Neutrophil (primary cell): ENCODE results near the gene C1orf174.

ENCODE experiments used
- H3K27ac ChIP-seq: fragments of 200-600 bp; sonication (generic); 2 replicates; pipeline ENCODE4 v1.5.1; 2016; ENCODE audit warnings: mild to moderate bottlenecking, moderate library complexity
- H3K27me3 ChIP-seq: fragments of 200-600 bp; sonication (generic); 2 replicates; pipeline ENCODE4 v1.6.0; 2016; ENCODE audit warnings: mild to moderate bottlenecking
- H3K36me3 ChIP-seq: fragments of 200-600 bp; sonication (generic); 2 replicates; pipeline ENCODE4 v1.5.1; 2017
- H3K4me1 ChIP-seq, 2 experiments: fragments of 200-600 bp in 1 of 2; sonication (generic) in 1 of 2; 1 replicate in 1 of 2; 2 replicates in 1 of 2; pipeline versions ENCODE4 v1.5.1 to v1.6.1; 2013 to 2016; ENCODE audit warnings: low read depth in 1 of 2, low read length in 1 of 2, mild to moderate bottlenecking in 1 of 2, moderate library complexity in 1 of 2; ENCODE audit not compliant: control insufficient read depth in 1 of 2, insufficient read depth in 1 of 2
- H3K4me3 ChIP-seq, 2 experiments: fragments of 200-600 bp in 1 of 2; sonication (generic) in 1 of 2; 1 replicate in 1 of 2; 2 replicates in 1 of 2; pipeline ENCODE4 v1.5.1; 2013 to 2016; ENCODE audit warnings: low read depth in 1 of 2, low read length in 1 of 2, mild to moderate bottlenecking in 1 of 2, moderate library complexity in 1 of 2
- H3K9me3 ChIP-seq: fragments of 200-600 bp; sonication (generic); 2 replicates; pipeline ENCODE4 v1.5.1; 2016
- TF ChIP-seq, protein P1 (sequence below): fragments of 200-600 bp; sonication (generic); IDR thresholded peaks from 2 replicates; pipeline ENCODE4 v1.5.1; 2016; ENCODE audit warnings: antibody characterized with exemption

The C1orf174 gene

DNA sequence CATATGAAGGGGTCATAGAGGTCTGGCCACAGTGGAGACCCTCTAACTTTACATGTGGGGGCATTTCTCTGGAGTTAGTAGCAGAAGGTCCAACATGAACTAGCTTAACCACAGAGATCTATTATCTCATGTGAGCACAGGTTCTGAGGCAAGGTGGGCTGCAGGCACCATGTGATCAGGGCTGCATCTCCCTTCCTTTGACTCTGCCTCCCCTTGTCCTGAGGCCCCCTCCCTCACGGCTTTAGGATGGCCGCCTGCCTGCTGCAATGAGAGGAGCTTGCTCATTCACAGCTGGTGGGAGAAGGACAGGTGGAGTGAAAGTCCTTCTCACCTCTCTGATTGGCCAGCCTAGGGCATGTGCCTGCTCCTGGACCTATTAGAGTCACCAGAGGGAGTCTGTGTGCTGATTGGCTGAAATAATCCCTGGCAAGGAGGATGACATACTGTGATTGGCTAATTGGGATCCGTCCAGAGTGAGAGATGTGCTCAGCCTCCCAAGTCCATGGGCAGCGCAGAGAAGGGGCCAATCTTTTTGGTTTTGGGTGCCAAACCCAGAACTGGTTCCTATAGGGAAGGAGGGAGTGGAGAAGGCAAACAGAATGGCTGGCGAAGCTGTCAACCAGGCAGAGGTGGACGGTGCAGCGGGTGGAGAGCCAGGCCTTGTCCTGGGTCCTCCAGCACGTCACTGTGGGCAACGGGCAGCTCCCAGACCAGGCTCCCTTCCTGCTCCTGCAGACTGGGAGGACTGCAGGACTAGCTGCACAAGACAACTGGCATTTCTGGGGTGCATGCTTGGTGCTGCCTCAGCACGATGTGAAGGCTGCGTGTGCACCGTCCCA is 39.4 kb upstream of the C1orf174 start:
- peaks cover 8% of the 10 kb centered on the region for H3K27me3 ChIP-seq
- H3K36me3 ChIP-seq, result no peaks in the 10 kb centered on the region
- no peak overlapping the region for H3K27ac ChIP-seq
- no peaks in the 10 kb centered on the region for H3K4me1 ChIP-seq
- H3K4me3 ChIP-seq, result no peak overlapping the region
- TF ChIP-seq, protein P1, sequence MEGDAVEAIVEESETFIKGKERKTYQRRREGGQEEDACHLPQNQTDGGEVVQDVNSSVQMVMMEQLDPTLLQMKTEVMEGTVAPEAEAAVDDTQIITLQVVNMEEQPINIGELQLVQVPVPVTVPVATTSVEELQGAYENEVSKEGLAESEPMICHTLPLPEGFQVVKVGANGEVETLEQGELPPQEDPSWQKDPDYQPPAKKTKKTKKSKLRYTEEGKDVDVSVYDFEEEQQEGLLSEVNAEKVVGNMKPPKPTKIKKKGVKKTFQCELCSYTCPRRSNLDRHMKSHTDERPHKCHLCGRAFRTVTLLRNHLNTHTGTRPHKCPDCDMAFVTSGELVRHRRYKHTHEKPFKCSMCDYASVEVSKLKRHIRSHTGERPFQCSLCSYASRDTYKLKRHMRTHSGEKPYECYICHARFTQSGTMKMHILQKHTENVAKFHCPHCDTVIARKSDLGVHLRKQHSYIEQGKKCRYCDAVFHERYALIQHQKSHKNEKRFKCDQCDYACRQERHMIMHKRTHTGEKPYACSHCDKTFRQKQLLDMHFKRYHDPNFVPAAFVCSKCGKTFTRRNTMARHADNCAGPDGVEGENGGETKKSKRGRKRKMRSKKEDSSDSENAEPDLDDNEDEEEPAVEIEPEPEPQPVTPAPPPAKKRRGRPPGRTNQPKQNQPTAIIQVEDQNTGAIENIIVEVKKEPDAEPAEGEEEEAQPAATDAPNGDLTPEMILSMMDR, result no peak
- H3K9me3 ChIP-seq, result no peaks in the 10 kb centered on the region

DNA sequence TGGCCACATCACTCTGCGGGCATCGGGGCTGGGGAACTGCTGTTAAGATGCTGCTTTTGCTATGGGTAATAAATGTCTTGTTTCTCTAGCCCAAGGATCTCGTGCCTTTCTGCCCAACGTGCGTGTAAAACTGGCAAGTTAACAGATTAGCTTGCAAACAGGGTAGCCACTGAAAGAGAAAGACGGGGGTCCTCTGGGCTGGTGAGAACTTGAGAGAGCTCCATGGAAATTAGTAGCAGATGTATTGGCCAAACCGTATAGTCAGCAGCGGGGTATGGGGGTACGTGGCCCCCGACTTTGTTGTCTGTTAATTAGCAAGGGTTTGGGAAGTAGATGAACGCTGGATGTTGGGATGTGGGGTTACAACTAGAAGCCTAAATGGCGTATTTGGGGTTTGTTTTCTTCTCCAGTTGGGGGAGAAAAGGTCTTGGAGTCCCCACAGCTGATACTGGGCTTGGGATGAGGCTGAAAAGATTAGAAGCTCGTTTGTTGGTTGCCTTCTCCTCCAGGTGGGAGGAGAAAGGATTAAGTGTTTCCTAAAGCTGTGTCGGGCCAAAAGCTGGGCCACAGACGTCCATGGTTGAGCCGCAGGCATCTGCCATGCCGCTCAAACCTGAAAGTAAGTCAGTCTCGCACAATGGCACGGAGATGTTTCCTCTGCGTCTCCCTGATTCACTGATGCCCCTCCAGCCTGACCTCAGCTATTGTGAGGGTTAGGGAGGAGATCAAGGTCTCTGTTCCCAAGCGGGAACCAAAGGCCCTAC is 32.3 kb upstream of the C1orf174 start:
- Histone ChIP-seq H3K4me1 (no peaks in the 10 kb centered on the region), H3K27ac (no peak overlapping the region), H3K36me3 (no peaks in the 10 kb centered on the region), H3K9me3 (no peaks in the 10 kb centered on the region), H3K4me3 (no peak overlapping the region), H3K27me3 (peaks cover 7% of the 10 kb centered on the region)
- TF ChIP-seq, protein P1, result no peak

DNA sequence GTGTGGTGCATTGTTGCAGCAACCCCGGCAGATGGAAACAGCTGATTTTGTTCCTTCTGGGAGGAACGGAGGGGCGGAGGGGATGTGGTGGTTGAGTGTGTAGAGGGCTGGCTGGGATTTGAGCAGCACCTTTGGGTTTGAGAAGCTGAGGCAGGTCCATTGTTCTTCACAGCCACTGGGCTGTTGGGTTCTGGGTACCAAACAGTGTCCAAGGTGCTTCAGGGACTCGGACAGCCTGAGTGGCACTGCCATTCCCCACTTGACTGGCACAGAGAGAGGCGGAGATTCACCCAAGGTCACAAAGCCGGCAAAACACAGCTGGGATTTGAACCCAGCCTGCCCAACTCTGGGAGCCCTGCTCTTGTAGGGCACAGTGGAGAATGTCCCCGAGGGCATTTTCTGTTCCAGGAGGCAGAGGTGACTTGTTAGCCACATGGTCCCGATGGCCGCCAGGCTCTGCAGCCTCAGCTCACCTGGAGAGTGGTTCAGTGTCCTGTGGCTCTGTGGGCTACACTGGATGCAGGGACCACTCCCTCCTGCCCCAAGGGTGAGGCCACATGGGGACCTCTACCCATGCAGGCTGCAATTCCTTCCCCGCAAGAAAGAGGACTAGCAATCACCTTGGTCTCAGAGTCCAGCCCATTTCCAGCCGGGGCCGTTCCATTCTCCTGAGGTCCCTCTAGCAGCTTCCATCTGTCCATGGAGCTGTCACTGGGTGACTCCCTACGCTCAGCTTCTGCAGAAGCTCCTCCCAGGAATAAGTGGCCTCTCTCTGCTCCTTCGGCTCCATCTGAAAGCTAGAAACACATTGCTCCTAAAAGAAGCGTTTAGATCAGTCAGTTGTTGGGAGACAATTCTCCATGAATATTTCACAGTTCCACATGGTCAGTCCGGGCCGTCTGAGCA is 31.2 kb upstream of the C1orf174 start:
- Histone ChIP-seq H3K27me3 (peaks cover 7% of the 10 kb centered on the region), H3K27ac (no peak overlapping the region), H3K4me1 (no peaks in the 10 kb centered on the region), H3K9me3 (no peaks in the 10 kb centered on the region), H3K36me3 (no peaks in the 10 kb centered on the region), H3K4me3 (no peak overlapping the region)
- TF ChIP-seq, protein P1, result no peak

DNA sequence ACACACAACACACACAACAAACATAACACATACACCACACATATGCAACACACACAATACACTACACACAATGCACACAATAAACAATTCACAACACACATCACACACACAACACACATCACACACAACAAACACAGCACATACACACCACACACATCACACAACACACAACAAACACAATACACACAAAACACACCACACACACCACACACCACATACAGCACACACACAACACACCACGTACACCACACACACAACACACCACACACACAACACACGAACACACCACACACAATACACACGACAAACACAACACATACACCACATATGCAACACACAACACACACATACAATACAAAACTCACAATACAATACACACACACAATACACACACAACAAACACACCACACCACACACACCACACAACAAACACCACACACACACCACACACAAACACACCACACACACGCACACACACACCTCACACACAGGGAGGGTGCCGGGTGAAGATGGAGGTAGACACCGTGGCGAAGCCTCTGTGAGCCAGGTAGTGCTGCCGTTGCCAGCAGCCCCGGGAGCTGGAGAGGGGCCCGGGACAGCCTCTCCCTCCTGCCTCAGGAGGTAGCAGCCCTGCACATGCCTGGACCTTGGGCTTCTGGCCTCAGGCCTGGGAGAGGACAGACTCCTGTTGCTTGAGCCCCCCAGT is 30.4 kb upstream of the C1orf174 start:
- peaks cover 7% of the 10 kb centered on the region for H3K27me3 ChIP-seq
- no peak overlapping the region for H3K4me3 ChIP-seq
- no peak overlapping the region for H3K27ac ChIP-seq
- no peaks in the 10 kb centered on the region for H3K4me1 ChIP-seq
- no peaks in the 10 kb centered on the region for H3K9me3 ChIP-seq
- TF ChIP-seq, protein P1, result no peak
- no peaks in the 10 kb centered on the region for H3K36me3 ChIP-seq

DNA sequence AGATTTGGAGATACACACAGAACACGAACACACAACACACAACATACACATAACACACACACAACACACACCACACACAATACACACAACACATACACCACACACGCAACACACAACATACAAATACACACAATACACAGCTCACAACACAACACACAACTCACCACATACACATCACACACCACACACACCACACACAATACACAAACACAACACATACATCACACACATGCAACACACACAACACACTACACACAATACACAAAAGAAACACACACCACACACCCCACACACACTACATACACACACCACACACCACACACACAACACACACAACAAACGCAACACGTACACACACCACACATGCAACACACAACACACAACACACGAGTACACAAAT is 29.1 kb upstream of the C1orf174 start:
- Histone ChIP-seq H3K27me3 (peaks cover 7% of the 10 kb centered on the region), H3K9me3 (no peaks in the 10 kb centered on the region), H3K27ac (no peak overlapping the region), H3K4me1 (no peaks in the 10 kb centered on the region), H3K36me3 (no peaks in the 10 kb centered on the region), H3K4me3 (no peak overlapping the region)
- TF ChIP-seq, protein P1, result no peak
